Activated T-helper 9 cell treated with anti-CD3 and anti-CD28 coated beads, Interleukin-2, amount 50 U/mL, for 16 hours (primary cell): ENCODE data around the gene GNAO1.

Experiments
- DNase-seq: peaks from one replicate; pipeline ENCODE4 v3.0.0-alpha.2; 2020; ENCODE audit warnings: low read depth

The GNAO1 gene

GRCh38 chr16:56315955-56316354, 124.7 kb downstream of the GNAO1 start:
- DNase-seq, result no peak

- DNase-seq, result no peak
Measured at GRCh38 chr16:56316545-56316944, 125.3 kb downstream of the GNAO1 start.

GRCh38 chr16:56317998-56318826, 126.9 kb downstream of the GNAO1 start:
- peak; percentile 62 for DNase-seq

- DNase-seq, result no peak
Measured at GRCh38 chr16:56318827-56319140, 127.5 kb downstream of the GNAO1 start.

- DNase-seq, result no peak
Measured at GRCh38 chr16:56319376-56319775, 128.1 kb downstream of the GNAO1 start.

- no peak for DNase-seq
Measured at GRCh38 chr16:56320056-56320455, 128.8 kb downstream of the GNAO1 start.

GRCh38 chr16:56320811-56321558, 129.7 kb downstream of the GNAO1 start:
- DNase-seq, result no peak

GRCh38 chr16:56321571-56321970, 130.3 kb downstream of the GNAO1 start:
- DNase-seq, result no peak

- DNase-seq, result no peak
Measured at GRCh38 chr16:56324406-56324805, 133.1 kb downstream of the GNAO1 start.

GRCh38 chr16:56325956-56326355, 134.7 kb downstream of the GNAO1 start:
- no peak for DNase-seq

GRCh38 chr16:56327071-56327928, 136.0 kb downstream of the GNAO1 start:
- DNase-seq, result no peak

GRCh38 chr16:56327929-56328258, 136.6 kb downstream of the GNAO1 start:
- no peak for DNase-seq

- no peak for DNase-seq
Measured at GRCh38 chr16:56328276-56329022, 137.2 kb downstream of the GNAO1 start.

GRCh38 chr16:56329887-56330286, 138.6 kb downstream of the GNAO1 start:
- no peak for DNase-seq

- no peak for DNase-seq
Measured at GRCh38 chr16:56330476-56330875, 139.2 kb downstream of the GNAO1 start.

GRCh38 chr16:56331399-56331798, 140.1 kb downstream of the GNAO1 start:
- no peak for DNase-seq

GRCh38 chr16:56331915-56332314, 140.6 kb downstream of the GNAO1 start:
- DNase-seq, result no peak

- DNase-seq, result no peak
Measured at GRCh38 chr16:56332464-56333079, 141.3 kb downstream of the GNAO1 start.

- DNase-seq, result no peak
Measured at GRCh38 chr16:56334761-56335160, 143.5 kb downstream of the GNAO1 start.

GRCh38 chr16:56336071-56336688, 144.9 kb downstream of the GNAO1 start:
- no peak for DNase-seq

- no peak for DNase-seq
Measured at GRCh38 chr16:56336711-56337110, 145.4 kb downstream of the GNAO1 start.
